ENCODE data around the gene PHACTR1. TPM values are rescaled to one million over a fixed set of nuclear protein-coding genes. Genes with fewer than 3 reads are reported as not detected.

Gene PHACTR1
- total and polyA plus RNA-seq, 9 of the 15 experiments (the other 6 are each of a cell fraction or from before 2014, with no cell fraction given): 11.5 to 32.6 (median 22.0) TPM

DNA sequence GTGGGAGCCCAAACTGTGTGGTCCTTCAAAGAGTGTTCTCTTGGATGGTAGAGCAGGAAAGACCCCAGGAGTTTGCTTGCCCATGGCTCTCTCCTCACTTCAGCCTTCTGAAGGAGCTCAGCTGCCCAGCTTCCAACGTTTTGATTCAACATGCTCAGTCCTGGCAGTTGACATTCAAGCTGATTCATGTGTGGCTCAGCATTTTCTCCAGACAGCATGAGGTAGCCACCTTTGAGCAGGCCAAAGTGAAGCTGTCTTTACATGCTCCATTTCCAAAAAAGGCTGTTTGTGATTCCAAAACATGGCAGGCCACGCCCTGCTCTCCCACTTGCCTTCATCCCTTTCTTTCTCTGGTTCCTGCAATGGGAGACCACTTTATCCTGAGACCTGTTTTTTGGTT, 331.5 kb downstream of the PHACTR1 start (continued):
- TF ChIP-seq SLC30A9 (CRISPR knock-in tag; IDR thresholded peaks at IDR 0.05) (no peak), C11orf30 (IDR thresholded peaks at IDR 0.05; ENCODE audit: low read depth) (peak; percentile 50; the same call in 1 of the 2 replicates), NR2C2 (CRISPR knock-in tag; IDR thresholded peaks at IDR 0.05) (no peak), NR2C2 (tag; IDR thresholded peaks at IDR 0.05) (0 out of 2 replicates have a peak, but pooled peaks have one; percentile 16), SRF (CRISPR knock-in tag; IDR thresholded peaks at IDR 0.05) (no peak), ZNF143 (CRISPR knock-in tag; IDR thresholded peaks at IDR 0.05) (no peak)
- TF ChIP-seq, protein P1, sequence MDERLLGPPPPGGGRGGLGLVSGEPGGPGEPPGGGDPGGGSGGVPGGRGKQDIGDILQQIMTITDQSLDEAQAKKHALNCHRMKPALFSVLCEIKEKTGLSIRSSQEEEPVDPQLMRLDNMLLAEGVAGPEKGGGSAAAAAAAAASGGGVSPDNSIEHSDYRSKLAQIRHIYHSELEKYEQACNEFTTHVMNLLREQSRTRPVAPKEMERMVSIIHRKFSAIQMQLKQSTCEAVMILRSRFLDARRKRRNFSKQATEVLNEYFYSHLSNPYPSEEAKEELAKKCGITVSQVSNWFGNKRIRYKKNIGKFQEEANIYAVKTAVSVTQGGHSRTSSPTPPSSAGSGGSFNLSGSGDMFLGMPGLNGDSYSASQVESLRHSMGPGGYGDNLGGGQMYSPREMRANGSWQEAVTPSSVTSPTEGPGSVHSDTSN (CRISPR knock-in tag; IDR thresholded peaks at IDR 0.05; ENCODE audit: low read depth): no peak
- TF ChIP-seq, protein P1 (tag; conservative IDR thresholded peaks at IDR 0.05; ENCODE audit: low read depth): peak; percentile 26; the same call in 1 of the 2 replicates

DNA sequence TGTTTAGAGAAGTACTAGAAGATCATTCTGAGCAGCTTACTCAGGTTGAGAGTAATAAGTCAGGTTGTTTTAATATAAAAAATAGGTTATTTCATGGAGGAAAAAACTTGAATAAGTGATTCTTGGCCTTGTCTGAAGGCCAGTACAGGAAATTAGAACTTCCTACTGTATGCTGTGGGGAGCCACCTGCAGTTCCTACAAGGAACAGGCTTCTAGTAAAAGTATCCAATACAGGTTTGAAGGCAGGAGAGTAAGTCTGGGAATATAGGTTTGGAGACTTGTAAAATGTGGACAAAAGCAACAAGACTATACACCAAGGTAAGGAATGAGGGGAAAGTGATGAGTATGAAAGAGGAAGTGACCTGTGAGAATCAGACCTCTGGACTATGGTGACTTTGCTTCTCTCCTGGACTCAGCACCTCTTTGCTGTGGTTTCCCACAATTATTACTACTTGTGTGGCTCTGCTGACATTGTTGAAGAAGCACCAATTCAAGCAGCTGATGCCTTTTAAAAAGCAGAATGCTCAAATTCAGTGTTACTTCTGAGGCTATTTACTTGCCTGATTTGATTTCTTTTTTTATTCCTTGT, 333.2 kb downstream of the PHACTR1 start:
- Histone ChIP-seq H3K4me2 (ENCODE audit: insufficient read depth, low read length) (no peak overlapping the region), H3K4me1 (replicated peaks in 1 of 2; ENCODE audit: control insufficient read depth in 2 of 2, insufficient read depth in 2 of 2, low read length in 2 of 2) (no peaks in the 10 kb centered on the region), H3K79me2 (ENCODE audit: control insufficient read depth, insufficient read depth, low read length) (no peaks in the 10 kb centered on the region), H3K9me1 (ENCODE audit: control insufficient read depth, insufficient read depth, low read length) (no peaks in the 10 kb centered on the region), H3K36me3 (ENCODE audit: control insufficient read depth, insufficient read depth, low read length) (no peaks in the 10 kb centered on the region), H3K27me3 (ENCODE audit: control insufficient read depth in 2 of 2, insufficient read depth in 2 of 2, low read length in 2 of 2) (no peaks in the 10 kb centered on the region), H3K27ac (ENCODE audit: extremely low read depth, low read depth, low read length) (no peak overlapping the region), H3K9ac (ENCODE audit: insufficient read depth in 1 of 2, low read depth in 2 of 2, low read length in 2 of 2) (no peak overlapping the region), H2AFZ (ENCODE audit: low read depth, low read length) (no peak overlapping the region), H3K4me3 (no peak overlapping the region), H3K9me3 (replicated peaks; ENCODE audit: control insufficient read depth, insufficient read depth, low read depth, low read length) (no peaks in the 10 kb centered on the region), H4K20me1 (replicated peaks; ENCODE audit: control insufficient read depth, insufficient read depth, low read length) (no peaks in the 10 kb centered on the region)
- no peak for DNase-seq (ENCODE audit: extremely low read depth in 1 of 4, low spot score in 3 of 4)
- CTCF ChIA-PET (ENCODE audit: low intra/inter-chr PET ratio): no interaction called here
- FAIRE-seq: no peak
- BruUV-seq (replicated peaks): no TSS peak
- intact Hi-C loops (cut with micrococcal nuclease): no loop called here
- no peak; the same call in 2 of the 3 replicates for ATAC-seq
- in situ Hi-C loops (cut with MboI): no loop called here
- POLR2A ChIA-PET: no interaction called here
- TF ChIP-seq, protein P2, sequence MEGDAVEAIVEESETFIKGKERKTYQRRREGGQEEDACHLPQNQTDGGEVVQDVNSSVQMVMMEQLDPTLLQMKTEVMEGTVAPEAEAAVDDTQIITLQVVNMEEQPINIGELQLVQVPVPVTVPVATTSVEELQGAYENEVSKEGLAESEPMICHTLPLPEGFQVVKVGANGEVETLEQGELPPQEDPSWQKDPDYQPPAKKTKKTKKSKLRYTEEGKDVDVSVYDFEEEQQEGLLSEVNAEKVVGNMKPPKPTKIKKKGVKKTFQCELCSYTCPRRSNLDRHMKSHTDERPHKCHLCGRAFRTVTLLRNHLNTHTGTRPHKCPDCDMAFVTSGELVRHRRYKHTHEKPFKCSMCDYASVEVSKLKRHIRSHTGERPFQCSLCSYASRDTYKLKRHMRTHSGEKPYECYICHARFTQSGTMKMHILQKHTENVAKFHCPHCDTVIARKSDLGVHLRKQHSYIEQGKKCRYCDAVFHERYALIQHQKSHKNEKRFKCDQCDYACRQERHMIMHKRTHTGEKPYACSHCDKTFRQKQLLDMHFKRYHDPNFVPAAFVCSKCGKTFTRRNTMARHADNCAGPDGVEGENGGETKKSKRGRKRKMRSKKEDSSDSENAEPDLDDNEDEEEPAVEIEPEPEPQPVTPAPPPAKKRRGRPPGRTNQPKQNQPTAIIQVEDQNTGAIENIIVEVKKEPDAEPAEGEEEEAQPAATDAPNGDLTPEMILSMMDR (IDR thresholded peaks at IDR 0.05 in 2 of 3, conservative IDR thresholded peaks at IDR 0.05 in 1 of 3; ENCODE audit: insufficient read depth in 2 of 3, low read depth in 1 of 3, low read length in 3 of 3): peak in 2 of 3 experiments; percentile 2 to 19; a peak in 1 of 6 replicates
- no peak for TF ChIP-seq ZNF830 (CRISPR knock-in tag; IDR thresholded peaks at IDR 0.05)
- TF ChIP-seq ZNF507 (tag; conservative IDR thresholded peaks at IDR 0.05): no peak
- TF ChIP-seq RAD21 (CRISPR knock-in tag; conservative IDR thresholded peaks at IDR 0.05 in 1 of 2, IDR thresholded peaks at IDR 0.05 in 1 of 2): 0 out of 4 replicates have a peak, but pooled peaks of 1 of the 2 experiments have one; percentile 25
- no peak for TF ChIP-seq ATF4 (CRISPR knock-in tag; IDR thresholded peaks at IDR 0.05)
- TF ChIP-seq EP300 (IDR thresholded peaks at IDR 0.05; ENCODE audit: low read length): no peak
- no peak for TF ChIP-seq MTA1 (IDR thresholded peaks at IDR 0.05; ENCODE audit: borderline replicate concordance)
- no peak for TF ChIP-seq NCOA6 (IDR thresholded peaks at IDR 0.05)
- TF ChIP-seq SUPT5H (IDR thresholded peaks at IDR 0.05): no peak
- no peak for TF ChIP-seq SMARCC2 (IDR thresholded peaks at IDR 0.05; ENCODE audit: low read depth)
